HG02623 (cell line): ENCODE results near the gene ZSCAN4.

Source experiments
- ATAC-seq: cut with Tn5 transposase; IDR thresholded peaks from one replicate; pipeline ENCODE4 v1.9.1; 2021; ENCODE audit warnings: moderate library complexity; ENCODE audit not compliant: unreplicated experiment

The ZSCAN4 gene

GRCh38 chr19:57668635-57669034 is at the start of gene ZSCAN4:
Gene ZSCAN4 (plus strand): TSS chr19:57668935. CDS start chr19:57676146, 7,211 bp downstream.
- no peak for ATAC-seq

GRCh38 chr19:57620673-57621348 is 47.9 kb upstream of the ZSCAN4 start:
- no peak for ATAC-seq

GRCh38 chr19:57623091-57623490 is 45.6 kb upstream of the ZSCAN4 start:
- ATAC-seq = no peak

GRCh38 chr19:57632987-57633831 is 35.5 kb upstream of the ZSCAN4 start, which contains the start of gene ZNF211:
Gene ZNF211 (plus strand): TSS chr19:57633168. CDS start chr19:57633347, 179 bp downstream.
- peak; percentile 96 for ATAC-seq

- ATAC-seq = no peak
These were observed 35.0 kb upstream of the ZSCAN4 start for GRCh38 chr19:57633832-57634131.

GRCh38 chr19:57637379-57637778 is 31.4 kb upstream of the ZSCAN4 start:
- ATAC-seq = no peak

GRCh38 chr19:57641715-57642234 is 27.0 kb upstream of the ZSCAN4 start:
- ATAC-seq = no peak

- ATAC-seq = no peak
These were observed 26.2 kb upstream of the ZSCAN4 start for GRCh38 chr19:57642396-57643046.

- ATAC-seq = no peak
These were observed 25.0 kb upstream of the ZSCAN4 start for GRCh38 chr19:57643734-57644133.

- ATAC-seq = no peak
These were observed 20.3 kb upstream of the ZSCAN4 start for GRCh38 chr19:57648331-57649003.

- no peak for ATAC-seq
These were observed 17.1 kb upstream of the ZSCAN4 start for GRCh38 chr19:57651654-57651996.

- no peak for ATAC-seq
These were observed 15.0 kb upstream of the ZSCAN4 start for GRCh38 chr19:57653689-57654088.

- ATAC-seq = no peak
These were observed 13.3 kb upstream of the ZSCAN4 start for GRCh38 chr19:57655443-57655842.

GRCh38 chr19:57656346-57656745 is 12.4 kb upstream of the ZSCAN4 start:
- no peak for ATAC-seq

GRCh38 chr19:57664269-57665127 is 4.2 kb upstream of the ZSCAN4 start:
- no peak for ATAC-seq

- no peak for ATAC-seq
These were observed 3.4 kb upstream of the ZSCAN4 start for GRCh38 chr19:57665261-57665806.

- ATAC-seq = no peak
These were observed 1.5 kb upstream of the ZSCAN4 start for GRCh38 chr19:57667228-57667627.

- ATAC-seq = no peak
These were observed 2.6 kb downstream of the ZSCAN4 start for GRCh38 chr19:57671124-57671895.

GRCh38 chr19:57672466-57672865 is 3.7 kb downstream of the ZSCAN4 start:
- no peak for ATAC-seq
